Neural cell (in vitro differentiated cells): ENCODE measurements around the gene IDI1. TPM values are rescaled to one million over a fixed set of nuclear protein-coding genes. Genes with fewer than 3 reads are reported as not detected.

Experiments
- H2AFZ ChIP-seq: fragments of 200-600, 300-800 bp; sonication (generic), shearing (Covaris generic); 2 replicates; pipeline ENCODE4 v1.6.0; 2014; ENCODE audit warnings: low read depth, mild to moderate bottlenecking, antibody characterized with exemption, low read length, moderate library complexity
- H3F3A ChIP-seq: fragments of 200-600 bp; shearing (Covaris generic); 2 replicates; pipeline ENCODE4 v1.6.1; 2016; ENCODE audit warnings: mild to moderate bottlenecking, moderate library complexity, mixed read lengths, antibody characterized with exemption, low read length; ENCODE audit not compliant: insufficient read depth, poor library complexity, severe bottlenecking
- H3K27ac ChIP-seq: fragments of 200-600, 300-800 bp; sonication (generic), shearing (Covaris generic); 2 replicates; pipeline ENCODE4 v1.5.1; 2014; ENCODE audit warnings: mild to moderate bottlenecking, low read length, moderate library complexity
- H3K27me3 ChIP-seq: fragments of 300-800, 200-600 bp; sonication (generic), shearing (Covaris generic); 2 replicates; pipeline ENCODE4 v1.6.0; 2014; ENCODE audit warnings: mild to moderate bottlenecking, low read depth, low read length, moderate library complexity; ENCODE audit not compliant: insufficient read depth
- H3K36me3 ChIP-seq: fragments of 300-800, 200-600 bp; sonication (generic), shearing (Covaris generic); 2 replicates; pipeline ENCODE4 v1.5.1; 2014; ENCODE audit warnings: mild to moderate bottlenecking, antibody characterized with exemption, low read length, moderate library complexity; ENCODE audit not compliant: insufficient read depth
- H3K4me2 ChIP-seq: fragments of 300-800, 200-600 bp; sonication (generic), shearing (Covaris generic); 2 replicates; pipeline ENCODE4 v1.6.0; 2014; ENCODE audit warnings: mild to moderate bottlenecking, low read length
- H3K4me3 ChIP-seq: fragments of 300-800, 200-600 bp; sonication (generic), shearing (Covaris generic); 2 replicates; pipeline ENCODE4 v1.5.1; 2014; ENCODE audit warnings: mild to moderate bottlenecking, low read length, moderate library complexity
- H3K79me2 ChIP-seq: fragments of 200-600 bp; shearing (Covaris generic); replicated peaks from 2 replicates; pipeline ENCODE4 v1.6.0; 2014; ENCODE audit warnings: mild to moderate bottlenecking, low read length, moderate library complexity; ENCODE audit not compliant: insufficient read depth
- H3K9ac ChIP-seq: fragments of 300-800, 200-600 bp; sonication (generic), shearing (Covaris generic); 2 replicates; pipeline ENCODE4 v1.6.1; 2016; ENCODE audit warnings: mild to moderate bottlenecking, low read length, mixed read lengths
- H3K9me2 ChIP-seq: fragments of 200-600 bp; shearing (Covaris generic); 2 replicates; pipeline ENCODE4 v1.6.1; 2016; ENCODE audit warnings: mild to moderate bottlenecking, low read length, mixed read lengths; ENCODE audit not compliant: insufficient read depth
- H3K9me3 ChIP-seq: fragments of 200-600, 300-800 bp; sonication (generic), shearing (Covaris generic); 2 replicates; pipeline ENCODE4 v1.6.1; 2016; ENCODE audit warnings: mild to moderate bottlenecking, mixed run types, low read length, moderate library complexity, mixed read lengths
- H4K20me1 ChIP-seq: fragments of 200-600 bp; shearing (Covaris generic); 2 replicates; pipeline ENCODE4 v1.6.1; 2016; ENCODE audit warnings: mild to moderate bottlenecking, mixed run types; ENCODE audit not compliant: insufficient read depth
- CTCF ChIP-seq: fragments of 450-650 bp; IDR thresholded peaks from 2 replicates; pipeline ENCODE4 v1.5.1; 2014; ENCODE audit warnings: antibody characterized with exemption, mild to moderate bottlenecking, moderate library complexity; ENCODE audit not compliant: poor library complexity, severe bottlenecking
- EP300 ChIP-seq: fragments of 450-650 bp; conservative IDR thresholded peaks from 2 replicates; pipeline ENCODE4 v1.6.1; 2014; ENCODE audit warnings: antibody characterized with exemption, mild to moderate bottlenecking, moderate library complexity; ENCODE audit not compliant: poor library complexity, severe bottlenecking
- EZH2 ChIP-seq: fragments of 200-600, 300-800 bp; shearing (Covaris generic), sonication (generic); IDR thresholded peaks from 2 replicates; pipeline ENCODE4 v1.6.1; 2014; ENCODE audit warnings: antibody characterized with exemption, low read length, borderline replicate concordance, mild to moderate bottlenecking; ENCODE audit not compliant: insufficient read depth, poor library complexity, severe bottlenecking
- MXI1 ChIP-seq: fragments of 450-650 bp; conservative IDR thresholded peaks from 2 replicates; pipeline ENCODE4 v1.6.1; 2014; ENCODE audit warnings: antibody characterized with exemption, mild to moderate bottlenecking; ENCODE audit not compliant: poor library complexity, severe bottlenecking
- POLR2AphosphoS5 ChIP-seq: IDR thresholded peaks from 2 replicates; pipeline ENCODE4 v1.6.1; 2012
- RAD21 ChIP-seq: fragments of 450-650 bp; conservative IDR thresholded peaks from 2 replicates; pipeline ENCODE4 v1.6.1; 2014; ENCODE audit warnings: antibody characterized with exemption, mild to moderate bottlenecking, moderate library complexity
- REST ChIP-seq: IDR thresholded peaks from 2 replicates; pipeline ENCODE4 v1.6.1; 2012; ENCODE audit warnings: borderline replicate concordance
- SMC3 ChIP-seq: fragments of 450-650 bp; conservative IDR thresholded peaks from 2 replicates; pipeline ENCODE4 v1.6.1; 2014; ENCODE audit warnings: antibody characterized with exemption, mild to moderate bottlenecking, moderate library complexity; ENCODE audit not compliant: poor library complexity
- TAF1 ChIP-seq: IDR thresholded peaks from 2 replicates; pipeline ENCODE4 v1.6.1; 2012; ENCODE audit warnings: low read depth
- polyA minus RNA-seq: library from RNA; depleted of rRNA, polyadenylated mRNA; stranded (reverse); fragments of >200 nt; gene quantifications from 2 replicates; pipeline ENCODE4 v1.2.3, GENCODE V29; 2014
- polyA plus RNA-seq: library from polyadenylated mRNA; depleted of rRNA; stranded (reverse); fragments of >200 nt; gene quantifications from 2 replicates; pipeline ENCODE4 v1.2.3, GENCODE V29; 2014

IDI1 gene
- polyA plus RNA-seq, result 276 and 307 TPM in 2 replicates
- 208 and 209 TPM in 2 replicates for polyA minus RNA-seq

GRCh38 chr10:1048732-1049424 is at the start of gene IDI1:
TSS of gene IDI1 (minus strand) at chr10:1049119. CDS start at chr10:1049003, 116 bp downstream.
- Histone ChIP-seq H3F3A (peaks cover 5% of the 10 kb centered on the region), H3K27ac (peak within 1 kb of the TSS; percentile 99), H3K4me2 (peak within 1 kb of the TSS; percentile 96), H2AFZ (peak within 1 kb of the TSS; percentile 56), H3K9me2 (no peaks in the 10 kb centered on the region), H3K36me3 (no peaks in the 10 kb centered on the region), H3K9ac (peak within 1 kb of the TSS; percentile 96), H3K4me3 (peak within 1 kb of the TSS; percentile 81), H3K9me3 (no peaks in the 10 kb centered on the region), H4K20me1 (peaks cover 14% of the 10 kb centered on the region), H3K27me3 (no peaks in the 10 kb centered on the region), H3K79me2 (peaks cover 74% of the 10 kb centered on the region)
- no peak for TF ChIP-seq EZH2
- TF ChIP-seq MXI1, result peak; percentile 51
- TF ChIP-seq TAF1, result peak; percentile 96
- no peak for TF ChIP-seq SMC3
- peak; percentile 28 for TF ChIP-seq CTCF
- TF ChIP-seq REST, result peak; percentile 87
- no peak for TF ChIP-seq RAD21
- TF ChIP-seq EP300, result peak; percentile 91
- TF ChIP-seq POLR2AphosphoS5, result peak; percentile 96

GRCh38 chr10:1097436-1097835 is 48.5 kb upstream of the IDI1 start:
- H3K4me2 ChIP-seq, result no peak overlapping the region
- H3K9ac ChIP-seq, result no peak overlapping the region
- no peak overlapping the region for H3K4me3 ChIP-seq
- no peak overlapping the region for H3K27ac ChIP-seq
- H3K79me2 ChIP-seq, result no peaks in the 10 kb centered on the region
- no peaks in the 10 kb centered on the region for H3K9me3 ChIP-seq
- no peak overlapping the region for H2AFZ ChIP-seq
- no peaks in the 10 kb centered on the region for H3F3A ChIP-seq
- peaks cover 7% of the 10 kb centered on the region for H3K36me3 ChIP-seq
- no peaks in the 10 kb centered on the region for H3K27me3 ChIP-seq
- H3K9me2 ChIP-seq, result no peaks in the 10 kb centered on the region
- H4K20me1 ChIP-seq, result no peaks in the 10 kb centered on the region
- TF ChIP-seq EP300 (no peak), CTCF (no peak), MXI1 (no peak), RAD21 (no peak), EZH2 (no peak), REST (no peak), POLR2AphosphoS5 (no peak)
